ENCODE data around the gene SERPINF2. TPM values are rescaled to one million over a fixed set of nuclear protein-coding genes. Genes with fewer than 3 reads are reported as not detected.

Gene SERPINF2
- total RNA-seq, 1 donor from 2014 or later, result 0.37 TPM

GRCh38 chr17:1730326-1731193 is 12.1 kb upstream of the SERPINF2 start:
- Mint-ChIP-seq H3K4me3 (ENCODE audit: unreplicated experiment) (no peak overlapping the region), H3K27ac (ENCODE audit: unreplicated experiment) (no peak overlapping the region), H3K4me1 (ENCODE audit: low read depth, unreplicated experiment) (peaks cover 3% of the 10 kb centered on the region), H3K27me3 (ENCODE audit: unreplicated experiment) (peaks cover 5% of the 10 kb centered on the region), H3K36me3 (ENCODE audit: unreplicated experiment) (peaks cover 7% of the 10 kb centered on the region), H3K9me3 (ENCODE audit: unreplicated experiment) (peaks cover 2% of the 10 kb centered on the region)
- no peak for TF ChIP-seq CTCF (IDR thresholded peaks at IDR 0.05; ENCODE audit: partially characterized antibody, unreplicated experiment)
- no peak for DNase-seq

- H3K36me3 Mint-ChIP-seq (ENCODE audit: unreplicated experiment), result peaks cover 7% of the 10 kb centered on the region
- H3K4me3 Mint-ChIP-seq (ENCODE audit: unreplicated experiment), result no peak overlapping the region
- peaks cover 5% of the 10 kb centered on the region for H3K27me3 Mint-ChIP-seq (ENCODE audit: unreplicated experiment)
- no peak for DNase-seq
- peaks cover 2% of the 10 kb centered on the region for H3K9me3 Mint-ChIP-seq (ENCODE audit: unreplicated experiment)
- H3K27ac Mint-ChIP-seq (ENCODE audit: unreplicated experiment), result no peak overlapping the region
- no peak for TF ChIP-seq CTCF (IDR thresholded peaks at IDR 0.05; ENCODE audit: partially characterized antibody, unreplicated experiment)
- H3K4me1 Mint-ChIP-seq (ENCODE audit: low read depth, unreplicated experiment), result peaks cover 3% of the 10 kb centered on the region
These were observed 11.5 kb upstream of the SERPINF2 start for GRCh38 chr17:1731194-1731506.

GRCh38 chr17:1732241-1732832 is 10.3 kb upstream of the SERPINF2 start:
- peaks cover 5% of the 10 kb centered on the region for H3K27me3 Mint-ChIP-seq (ENCODE audit: unreplicated experiment)
- no peak for TF ChIP-seq CTCF (IDR thresholded peaks at IDR 0.05; ENCODE audit: partially characterized antibody, unreplicated experiment)
- H3K27ac Mint-ChIP-seq (ENCODE audit: unreplicated experiment), result no peak overlapping the region
- peaks cover 5% of the 10 kb centered on the region for H3K4me1 Mint-ChIP-seq (ENCODE audit: low read depth, unreplicated experiment)
- no peak for DNase-seq
- peaks cover 7% of the 10 kb centered on the region for H3K36me3 Mint-ChIP-seq (ENCODE audit: unreplicated experiment)
- H3K9me3 Mint-ChIP-seq (ENCODE audit: unreplicated experiment), result peaks cover 4% of the 10 kb centered on the region
- no peak overlapping the region for H3K4me3 Mint-ChIP-seq (ENCODE audit: unreplicated experiment)

GRCh38 chr17:1732833-1733321 is 9.8 kb upstream of the SERPINF2 start:
- Mint-ChIP-seq H3K27me3 (ENCODE audit: unreplicated experiment) (peaks cover 5% of the 10 kb centered on the region), H3K9me3 (ENCODE audit: unreplicated experiment) (peaks cover 4% of the 10 kb centered on the region)

More at GRCh38 chr17:1732833-1733321, 9.8 kb upstream of the SERPINF2 start:
- no peak for TF ChIP-seq CTCF (IDR thresholded peaks at IDR 0.05; ENCODE audit: partially characterized antibody, unreplicated experiment)
- no peak for DNase-seq
- Mint-ChIP-seq H3K4me1 (ENCODE audit: low read depth, unreplicated experiment) (peaks cover 5% of the 10 kb centered on the region), H3K27ac (ENCODE audit: unreplicated experiment) (no peak overlapping the region), H3K4me3 (ENCODE audit: unreplicated experiment) (no peak overlapping the region), H3K36me3 (ENCODE audit: unreplicated experiment) (peaks cover 7% of the 10 kb centered on the region)
